Panc1 (cell line): ENCODE measurements around the gene SIPA1L2. TPM values are rescaled to one million over a fixed set of nuclear protein-coding genes. Genes with fewer than 3 reads are reported as not detected.

Experiments
- ATAC-seq: fragments of 200-7000 bp; cut with Tn5 transposase; 2 replicates; pipeline ENCODE4 v1.9.1; 2020; ENCODE audit warnings: mild to moderate bottlenecking, moderate library complexity
- BruUV-seq: library from RNA; stranded (reverse); fragments of 400-500 nt; replicated peaks from 2 replicates; lab custom pipeline; 2021; lab: Mats Ljungman, UMichigan
- CTCF ChIA-PET: fragments of 300-600 bp; sonication (Branson Sonifier 250); formaldehyde crosslinking; loops from one replicate; lab custom pipeline; 2022; ENCODE audit warnings: antibody characterized with exemption; lab: Charles Lee
- POLR2A ChIA-PET: fragments of 300-600 bp; sonication (Branson Sonifier 250); formaldehyde crosslinking; loops from one replicate; lab custom pipeline; 2022; ENCODE audit warnings: antibody characterized with exemption; lab: Charles Lee
- DNase-seq: peaks from one replicate; pipeline ENCODE4 v3.0.0-alpha.2; 2010; ENCODE audit warnings: low read depth, low spot score
- H3K27ac ChIP-seq: 2 replicates; pipeline ENCODE4 v1.5.1; 2011; ENCODE audit warnings: mild to moderate bottlenecking, low read length, inconsistent platforms
- H3K27me3 ChIP-seq: fragments of 200-500 bp; sonication (Bioruptor generic); 2 replicates; pipeline ENCODE4 v1.6.0; 2014; ENCODE audit warnings: low read length, inconsistent platforms; ENCODE audit not compliant: control insufficient read depth, insufficient read depth
- H3K36me3 ChIP-seq: fragments of 200-500 bp; sonication (Bioruptor generic); 2 replicates; pipeline ENCODE4 v1.5.1; 2014; ENCODE audit warnings: inconsistent platforms, mild to moderate bottlenecking, low read length, moderate library complexity; ENCODE audit not compliant: control insufficient read depth, insufficient read depth
- H3K4me1 ChIP-seq: 2 replicates; pipeline ENCODE4 v1.5.1; 2011; ENCODE audit warnings: inconsistent platforms, mild to moderate bottlenecking, low read length, moderate library complexity; ENCODE audit not compliant: control insufficient read depth, insufficient read depth
- H3K4me3 ChIP-seq, 2 experiments: 2 replicates each; pipeline ENCODE4 v1.5.1; 2011 to 2012; ENCODE audit warnings: low read depth in 2 of 2, low read length in 2 of 2, mild to moderate bottlenecking in 2 of 2, inconsistent platforms in 1 of 2, moderate library complexity in 1 of 2
- H3K9me3 ChIP-seq: fragments of 200-500 bp; sonication (Bioruptor generic); 2 replicates; pipeline ENCODE4 v1.5.1; 2014; ENCODE audit warnings: low read depth, mild to moderate bottlenecking, inconsistent platforms, low read length, moderate library complexity; ENCODE audit not compliant: control insufficient read depth, insufficient read depth
- POLR2AphosphoS5 ChIP-seq: IDR thresholded peaks from 2 replicates; pipeline ENCODE4 v1.6.1; 2012; ENCODE audit warnings: mild to moderate bottlenecking, low read depth, low read length, moderate library complexity
- SIN3A ChIP-seq: IDR thresholded peaks from 2 replicates; pipeline ENCODE4 v1.6.1; 2012; ENCODE audit warnings: low read depth, mild to moderate bottlenecking, low read length, moderate library complexity, borderline replicate concordance; ENCODE audit not compliant: insufficient read depth
- TCF7L2 ChIP-seq: IDR thresholded peaks from 2 replicates; pipeline ENCODE4 v1.6.1; 2011; ENCODE audit warnings: mild to moderate bottlenecking, low read depth, low read length, inconsistent platforms
- in situ Hi-C: cut with HindIII; loops from 2 replicates; pipeline ENCODE4 v1.10.0; 2016; ENCODE audit warnings: low sequenced_read_pairs, low pct_unique_long_range_greater_than_20kb
- intact Hi-C: fragments of 100-400 bp; cut with micrococcal nuclease; formaldehyde crosslinking; loops from one replicate; pipeline ENCODE4 v1.10.0; 2022; ENCODE audit not compliant: unreplicated experiment
- total RNA-seq: library from RNA; stranded (reverse); gene quantifications from one replicate; pipeline ENCODE4 v1.2.1, GENCODE V29; 2021; ENCODE audit not compliant: unreplicated experiment
- TF ChIP-seq, protein P1 (sequence below), 2 experiments: IDR thresholded peaks; 2 replicates each; pipeline ENCODE4 v1.6.1; 2011 to 2012; ENCODE audit warnings: low read depth in 2 of 2, control low read depth in 1 of 2, low read length in 1 of 2, mild to moderate bottlenecking in 1 of 2, moderate library complexity in 1 of 2; ENCODE audit not compliant: insufficient read depth in 1 of 2
- TF ChIP-seq, protein P2 (sequence below): fragments of 450-650 bp; IDR thresholded peaks from 2 replicates; pipeline ENCODE4 v1.5.1; 2017; ENCODE audit warnings: mild to moderate bottlenecking

SIPA1L2 gene
- total RNA-seq, 1 experiment from 2014 or later = 5.2 TPM

DNA sequence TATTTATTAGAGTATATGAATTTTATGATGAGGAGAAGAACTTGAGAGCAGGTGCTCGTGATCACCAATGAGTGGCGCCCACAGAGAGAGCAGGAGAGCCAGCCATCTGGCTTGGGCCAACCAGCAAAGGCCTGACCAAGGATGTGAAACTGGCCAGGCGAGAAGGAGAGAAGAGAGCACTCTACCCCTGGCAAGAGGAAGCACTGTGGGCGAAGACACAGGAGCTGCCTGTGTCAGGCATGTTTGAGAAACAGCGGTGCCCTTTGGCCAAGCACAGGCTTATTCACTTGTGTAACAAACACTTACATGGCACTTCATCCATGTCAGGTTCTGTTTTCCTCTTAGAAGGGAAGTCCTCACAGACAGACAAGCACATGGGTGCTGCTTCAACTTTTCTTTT lies 4.2 kb upstream of the SIPA1L2 start:
- ChIA-PET CTCF (no interaction called here), POLR2A (no interaction called here)
- intact Hi-C loops = loop anchor here (10.0 kb wide), 2 partner anchors 391 to 541 kb away; no protein-coding TSS in a partner anchor

DNA sequence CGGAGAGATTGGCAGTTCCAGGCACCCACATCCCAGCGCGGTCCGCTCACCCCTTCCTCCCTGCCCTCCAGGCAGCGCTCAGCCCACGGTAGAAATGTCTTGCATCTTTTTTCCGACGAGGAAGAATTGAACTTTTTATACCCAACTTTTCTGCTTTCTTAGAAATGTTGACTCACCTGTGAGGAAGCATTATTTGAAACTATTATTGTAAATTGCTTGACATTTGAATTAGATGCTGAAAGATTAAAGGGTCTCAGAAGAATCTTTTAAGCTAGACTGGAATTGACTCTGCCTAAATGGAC lies 912 bp upstream of the SIPA1L2 start:
- ChIA-PET POLR2A (no interaction called here), CTCF (no interaction called here)
- H3K4me3 ChIP-seq = peak overlapping the region; percentile 57 to 69
- no peaks in the 10 kb centered on the region; the same call in none of the 2 replicates for H3K4me1 ChIP-seq
- no TSS peak for BruUV-seq
- in situ Hi-C loops (no loop called here), intact Hi-C loops (loop anchor here (1.0 to 10.0 kb wide), 3 partner anchors 394 to 610 kb away; no protein-coding TSS in a partner anchor)
- no peaks in the 10 kb centered on the region for H3K9me3 ChIP-seq
- ATAC-seq = no peak
- DNase-seq = no peak
- H3K36me3 ChIP-seq = no peaks in the 10 kb centered on the region; the same call in 1 of the 2 replicates
- H3K27me3 ChIP-seq = peaks cover 21% of the 10 kb centered on the region
- TF ChIP-seq, protein P1, sequence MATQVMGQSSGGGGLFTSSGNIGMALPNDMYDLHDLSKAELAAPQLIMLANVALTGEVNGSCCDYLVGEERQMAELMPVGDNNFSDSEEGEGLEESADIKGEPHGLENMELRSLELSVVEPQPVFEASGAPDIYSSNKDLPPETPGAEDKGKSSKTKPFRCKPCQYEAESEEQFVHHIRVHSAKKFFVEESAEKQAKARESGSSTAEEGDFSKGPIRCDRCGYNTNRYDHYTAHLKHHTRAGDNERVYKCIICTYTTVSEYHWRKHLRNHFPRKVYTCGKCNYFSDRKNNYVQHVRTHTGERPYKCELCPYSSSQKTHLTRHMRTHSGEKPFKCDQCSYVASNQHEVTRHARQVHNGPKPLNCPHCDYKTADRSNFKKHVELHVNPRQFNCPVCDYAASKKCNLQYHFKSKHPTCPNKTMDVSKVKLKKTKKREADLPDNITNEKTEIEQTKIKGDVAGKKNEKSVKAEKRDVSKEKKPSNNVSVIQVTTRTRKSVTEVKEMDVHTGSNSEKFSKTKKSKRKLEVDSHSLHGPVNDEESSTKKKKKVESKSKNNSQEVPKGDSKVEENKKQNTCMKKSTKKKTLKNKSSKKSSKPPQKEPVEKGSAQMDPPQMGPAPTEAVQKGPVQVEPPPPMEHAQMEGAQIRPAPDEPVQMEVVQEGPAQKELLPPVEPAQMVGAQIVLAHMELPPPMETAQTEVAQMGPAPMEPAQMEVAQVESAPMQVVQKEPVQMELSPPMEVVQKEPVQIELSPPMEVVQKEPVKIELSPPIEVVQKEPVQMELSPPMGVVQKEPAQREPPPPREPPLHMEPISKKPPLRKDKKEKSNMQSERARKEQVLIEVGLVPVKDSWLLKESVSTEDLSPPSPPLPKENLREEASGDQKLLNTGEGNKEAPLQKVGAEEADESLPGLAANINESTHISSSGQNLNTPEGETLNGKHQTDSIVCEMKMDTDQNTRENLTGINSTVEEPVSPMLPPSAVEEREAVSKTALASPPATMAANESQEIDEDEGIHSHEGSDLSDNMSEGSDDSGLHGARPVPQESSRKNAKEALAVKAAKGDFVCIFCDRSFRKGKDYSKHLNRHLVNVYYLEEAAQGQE (IDR thresholded peaks at IDR 0.05; ENCODE audit: insufficient read depth in 1 of 2, low read depth in 2 of 2, low read length in 1 of 2) = no peak
- TF ChIP-seq, protein P2, sequence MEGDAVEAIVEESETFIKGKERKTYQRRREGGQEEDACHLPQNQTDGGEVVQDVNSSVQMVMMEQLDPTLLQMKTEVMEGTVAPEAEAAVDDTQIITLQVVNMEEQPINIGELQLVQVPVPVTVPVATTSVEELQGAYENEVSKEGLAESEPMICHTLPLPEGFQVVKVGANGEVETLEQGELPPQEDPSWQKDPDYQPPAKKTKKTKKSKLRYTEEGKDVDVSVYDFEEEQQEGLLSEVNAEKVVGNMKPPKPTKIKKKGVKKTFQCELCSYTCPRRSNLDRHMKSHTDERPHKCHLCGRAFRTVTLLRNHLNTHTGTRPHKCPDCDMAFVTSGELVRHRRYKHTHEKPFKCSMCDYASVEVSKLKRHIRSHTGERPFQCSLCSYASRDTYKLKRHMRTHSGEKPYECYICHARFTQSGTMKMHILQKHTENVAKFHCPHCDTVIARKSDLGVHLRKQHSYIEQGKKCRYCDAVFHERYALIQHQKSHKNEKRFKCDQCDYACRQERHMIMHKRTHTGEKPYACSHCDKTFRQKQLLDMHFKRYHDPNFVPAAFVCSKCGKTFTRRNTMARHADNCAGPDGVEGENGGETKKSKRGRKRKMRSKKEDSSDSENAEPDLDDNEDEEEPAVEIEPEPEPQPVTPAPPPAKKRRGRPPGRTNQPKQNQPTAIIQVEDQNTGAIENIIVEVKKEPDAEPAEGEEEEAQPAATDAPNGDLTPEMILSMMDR = peak; percentile 26
- no peak for TF ChIP-seq SIN3A
- peak overlapping the region; percentile 57; the same call in 1 of the 2 replicates for H3K27ac ChIP-seq

More for the DNA sequence above, 4.2 kb upstream of the SIPA1L2 start:
- no peak for DNase-seq
- ATAC-seq = no peak
- in situ Hi-C loops = no loop called here
- Histone ChIP-seq H3K4me3 (no peak overlapping the region), H3K36me3 (no peaks in the 10 kb centered on the region; the same call in 1 of the 2 replicates), H3K4me1 (no peaks in the 10 kb centered on the region; the same call in 1 of the 2 replicates), H3K27ac (no peak overlapping the region), H3K9me3 (no peaks in the 10 kb centered on the region), H3K27me3 (peaks cover 11% of the 10 kb centered on the region)
- BruUV-seq = no TSS peak
- TF ChIP-seq SIN3A (no peak), TCF7L2 (no peak), POLR2AphosphoS5 (no peak)
- TF ChIP-seq, protein P1 (IDR thresholded peaks at IDR 0.05; ENCODE audit: insufficient read depth in 1 of 2, low read depth in 2 of 2, low read length in 1 of 2) = no peak
- TF ChIP-seq, protein P2 = no peak
